Hematopoietic multipotent progenitor cell treated with erythropoietin and hydrocortisone succinate and interleukin-3 and kit ligand, for 6 days (in vitro differentiated cells): ENCODE results near the gene FBXL7.

Source experiments
- DNase-seq: peaks from one replicate; pipeline ENCODE4 v3.0.0-alpha.2; 2015

FBXL7 gene

GRCh38 chr5:15727375-15727774 lies 227.4 kb downstream of the FBXL7 start:
- no peak for DNase-seq

GRCh38 chr5:15728811-15729210 lies 228.8 kb downstream of the FBXL7 start:
- DNase-seq, result no peak

- DNase-seq, result no peak
Observed at GRCh38 chr5:15731699-15732098, 231.7 kb downstream of the FBXL7 start.

GRCh38 chr5:15734058-15734457 lies 234.1 kb downstream of the FBXL7 start:
- DNase-seq, result no peak

- no peak for DNase-seq
Observed at GRCh38 chr5:15737036-15737821, 237.2 kb downstream of the FBXL7 start.

- no peak for DNase-seq
Observed at GRCh38 chr5:15737871-15738664, 238.1 kb downstream of the FBXL7 start.

- no peak for DNase-seq
Observed at GRCh38 chr5:15740383-15740782, 240.4 kb downstream of the FBXL7 start.

GRCh38 chr5:15741591-15741990 lies 241.6 kb downstream of the FBXL7 start:
- DNase-seq, result no peak

GRCh38 chr5:15746833-15747232 lies 246.9 kb downstream of the FBXL7 start:
- no peak for DNase-seq

GRCh38 chr5:15748266-15748665 lies 248.3 kb downstream of the FBXL7 start:
- DNase-seq, result no peak

- no peak for DNase-seq
Observed at GRCh38 chr5:15752663-15753285, 252.8 kb downstream of the FBXL7 start.

- no peak for DNase-seq
Observed at GRCh38 chr5:15753752-15754151, 253.8 kb downstream of the FBXL7 start.

- DNase-seq, result no peak
Observed at GRCh38 chr5:15757103-15757502, 257.1 kb downstream of the FBXL7 start.

GRCh38 chr5:15757619-15758018 lies 257.6 kb downstream of the FBXL7 start:
- DNase-seq, result no peak

GRCh38 chr5:15762668-15763067 lies 262.7 kb downstream of the FBXL7 start:
- no peak for DNase-seq

GRCh38 chr5:15763754-15764153 lies 263.8 kb downstream of the FBXL7 start:
- no peak for DNase-seq

GRCh38 chr5:15768936-15769335 lies 269.0 kb downstream of the FBXL7 start:
- no peak for DNase-seq

GRCh38 chr5:15772131-15772530 lies 272.2 kb downstream of the FBXL7 start:
- DNase-seq, result no peak

- no peak for DNase-seq
Observed at GRCh38 chr5:15774632-15775031, 274.7 kb downstream of the FBXL7 start.

- DNase-seq, result no peak
Observed at GRCh38 chr5:15776346-15776745, 276.4 kb downstream of the FBXL7 start.

- DNase-seq, result no peak
Observed at GRCh38 chr5:15783734-15784133, 283.8 kb downstream of the FBXL7 start.

GRCh38 chr5:15785531-15785981 lies 285.6 kb downstream of the FBXL7 start:
- DNase-seq, result no peak

- no peak for DNase-seq
Observed at GRCh38 chr5:15786326-15786725, 286.3 kb downstream of the FBXL7 start.

- no peak for DNase-seq
Observed at GRCh38 chr5:15786884-15787283, 286.9 kb downstream of the FBXL7 start.
